ENCODE data around the gene INMT.

The INMT gene

GRCh38 chr7:30729642-30730041 is 22.3 kb upstream of the INMT start:
- DNase-seq = no peak

DNA sequence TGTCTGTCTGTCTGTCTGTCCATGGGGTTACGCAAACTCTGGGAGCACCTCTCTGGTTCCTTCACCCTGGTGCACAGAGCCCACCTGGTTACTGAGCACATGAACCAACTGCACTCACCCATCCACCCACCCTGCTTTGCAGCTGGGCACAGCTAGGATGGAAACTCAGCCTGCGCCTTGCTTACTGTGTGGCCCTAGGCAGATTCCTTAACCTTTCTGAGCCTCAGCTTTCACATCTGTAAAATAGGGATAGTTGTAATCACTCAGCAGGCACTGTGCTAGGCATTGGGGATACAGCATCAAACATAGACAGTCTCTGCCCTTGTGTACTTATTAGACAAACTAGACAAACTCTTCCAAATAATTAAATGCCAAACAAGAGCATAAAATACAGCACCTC is 21.8 kb upstream of the INMT start:
- DNase-seq = no peak

DNA sequence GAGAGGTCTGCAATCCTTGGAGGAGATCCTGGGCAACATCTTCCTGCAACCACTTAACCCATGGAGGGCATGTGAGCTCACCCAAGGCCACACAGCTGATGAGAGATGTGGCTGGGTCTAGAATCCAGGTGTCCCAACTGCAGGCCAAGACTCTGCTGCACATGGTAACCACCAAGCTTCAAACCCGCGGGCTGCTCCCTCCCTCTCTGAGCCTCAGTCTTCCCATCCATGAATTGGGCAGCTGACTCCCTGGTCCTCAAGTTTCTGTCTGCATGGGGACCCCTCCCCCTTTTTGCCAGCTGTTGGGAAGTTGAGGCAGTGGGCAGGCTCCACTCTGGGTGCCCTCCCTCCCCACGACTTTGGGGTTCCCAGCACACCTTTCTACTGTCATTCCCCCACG is 20.9 kb upstream of the INMT start:
- DNase-seq = no peak

DNA sequence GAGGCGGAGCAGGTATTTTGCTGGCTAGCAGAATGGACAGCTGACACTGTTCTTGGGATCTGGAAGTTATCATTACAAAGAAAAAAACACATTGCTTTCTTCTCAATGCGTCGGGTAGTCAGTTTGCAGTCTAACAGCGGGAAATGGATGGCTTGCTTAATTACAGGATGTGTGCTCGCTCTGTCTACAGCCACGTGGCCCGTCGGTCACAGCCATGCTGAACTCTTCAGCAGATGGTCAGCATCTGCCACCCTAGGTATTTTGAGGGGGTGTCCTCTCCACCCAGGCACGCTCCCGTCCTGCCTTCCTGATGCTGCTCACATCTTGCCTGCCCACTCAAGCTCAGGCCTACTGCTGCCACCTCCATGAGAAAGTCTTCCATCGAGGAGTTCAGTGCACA is 20.4 kb upstream of the INMT start:
- peak; percentile 91 for DNase-seq

- no peak for DNase-seq
Observed at GRCh38 chr7:30732606-30733005, 19.3 kb upstream of the INMT start.

DNA sequence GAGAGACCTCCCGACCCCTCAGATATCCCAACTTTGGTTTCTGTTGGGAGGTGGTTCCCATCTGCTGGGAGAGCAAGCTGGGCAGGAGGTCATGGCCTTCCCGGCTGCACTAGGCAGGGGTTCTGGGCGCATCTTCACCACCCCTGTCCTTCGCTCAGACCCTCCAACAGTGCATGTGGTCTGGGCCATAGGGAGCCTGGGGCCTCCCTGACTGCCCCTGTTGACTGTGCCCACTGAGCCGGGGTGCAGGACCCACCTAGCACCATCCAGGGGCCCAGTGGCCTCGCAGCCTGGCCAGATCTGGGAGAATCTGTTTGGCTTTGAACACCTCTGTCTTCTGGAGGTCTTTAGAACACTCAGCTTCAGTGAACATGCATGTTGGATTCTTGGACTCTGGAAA is 18.7 kb upstream of the INMT start:
- DNase-seq = no peak

- no peak for DNase-seq
Observed at GRCh38 chr7:30733691-30734090, 18.2 kb upstream of the INMT start.

- DNase-seq = no peak
Observed at GRCh38 chr7:30734497-30734896, 17.4 kb upstream of the INMT start.

DNA sequence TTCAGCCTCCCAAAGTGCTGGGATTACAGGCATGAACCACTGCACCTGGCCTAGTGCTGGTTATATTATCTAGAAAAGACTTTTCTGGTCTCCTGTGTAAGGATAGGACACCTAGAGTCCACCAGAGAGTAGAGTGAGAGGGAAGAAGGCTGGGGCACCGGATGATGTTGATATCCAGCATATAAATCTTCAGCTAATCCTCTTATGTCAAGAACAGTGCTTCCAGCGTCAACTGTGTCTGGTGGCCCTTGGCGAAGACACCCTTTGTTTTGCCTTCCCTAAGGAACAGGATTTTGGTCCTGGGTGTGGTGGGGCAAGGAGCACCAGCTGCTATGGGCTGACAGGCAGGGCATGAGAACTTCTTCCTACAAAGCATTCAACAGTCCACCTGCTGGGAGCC is 16.3 kb upstream of the INMT start:
- DNase-seq = no peak

- no peak for DNase-seq
Observed at GRCh38 chr7:30736291-30736690, 15.6 kb upstream of the INMT start.

DNA sequence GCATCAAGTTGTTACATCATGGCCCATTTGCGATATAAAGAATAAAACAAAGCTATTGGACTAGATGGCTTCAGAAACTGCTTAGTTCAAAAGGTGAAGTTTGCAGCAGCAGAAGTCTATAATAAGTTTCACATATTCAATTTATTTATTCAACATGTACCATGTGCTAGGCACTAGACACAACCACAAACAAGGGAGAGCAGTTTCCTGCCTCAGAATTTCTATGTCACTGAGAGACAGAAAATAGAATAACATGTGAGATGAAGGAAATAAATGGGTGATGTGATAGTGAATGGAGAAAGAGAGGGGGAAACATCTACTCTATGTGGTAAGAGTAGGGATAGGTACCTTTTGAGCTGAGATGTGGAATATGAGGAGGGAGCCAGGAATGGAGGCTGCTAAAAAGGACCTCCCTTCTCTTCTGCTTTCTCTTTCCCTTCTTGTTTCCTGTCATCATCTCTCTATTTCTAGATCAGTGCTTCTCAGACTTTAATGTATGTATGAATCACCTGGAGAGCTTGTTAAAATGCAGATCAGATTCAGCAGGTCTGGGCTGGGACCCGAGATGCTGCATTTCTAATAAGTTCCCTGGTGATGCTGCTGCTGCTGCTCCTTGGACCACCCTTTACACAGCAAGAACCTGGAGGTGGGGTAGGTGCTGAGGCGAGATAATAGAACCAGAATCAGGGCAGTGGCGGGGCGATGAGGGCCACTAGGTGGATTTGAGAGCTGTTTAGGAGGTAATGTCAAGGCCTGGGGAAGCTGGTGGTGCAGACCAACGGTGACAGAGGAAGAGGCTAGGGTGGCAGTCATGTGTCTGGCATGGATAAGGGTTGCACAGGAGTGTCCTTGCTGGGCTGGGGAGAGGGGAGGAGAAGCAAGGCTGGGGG is 13.7 kb upstream of the INMT start:
- DNase-seq = no peak

- no peak for DNase-seq
Observed at GRCh38 chr7:30739691-30740090, 12.2 kb upstream of the INMT start.

GRCh38 chr7:30740417-30741181 is 11.3 kb upstream of the INMT start:
- peak; percentile 59 for DNase-seq

DNA sequence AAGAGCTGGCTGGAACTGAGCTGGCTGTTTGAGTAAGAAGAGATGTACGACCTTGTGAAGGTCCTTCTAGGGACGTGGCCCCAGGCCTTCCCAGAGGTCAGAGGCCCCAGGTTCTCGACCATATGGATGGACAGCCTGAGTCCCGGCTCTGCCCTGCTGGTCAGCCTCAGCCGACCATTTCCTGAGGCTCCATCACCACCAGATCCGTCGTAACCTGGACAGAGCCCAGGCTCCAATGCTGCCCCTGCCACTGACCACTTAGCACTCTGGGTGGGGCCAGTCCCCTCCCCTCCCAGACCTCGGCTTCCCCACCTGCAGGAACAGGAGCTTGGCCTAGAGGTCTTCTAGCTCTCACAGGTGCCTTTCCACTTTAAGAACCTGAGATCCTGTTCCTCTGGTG is 10.6 kb upstream of the INMT start:
- no peak for DNase-seq

DNA sequence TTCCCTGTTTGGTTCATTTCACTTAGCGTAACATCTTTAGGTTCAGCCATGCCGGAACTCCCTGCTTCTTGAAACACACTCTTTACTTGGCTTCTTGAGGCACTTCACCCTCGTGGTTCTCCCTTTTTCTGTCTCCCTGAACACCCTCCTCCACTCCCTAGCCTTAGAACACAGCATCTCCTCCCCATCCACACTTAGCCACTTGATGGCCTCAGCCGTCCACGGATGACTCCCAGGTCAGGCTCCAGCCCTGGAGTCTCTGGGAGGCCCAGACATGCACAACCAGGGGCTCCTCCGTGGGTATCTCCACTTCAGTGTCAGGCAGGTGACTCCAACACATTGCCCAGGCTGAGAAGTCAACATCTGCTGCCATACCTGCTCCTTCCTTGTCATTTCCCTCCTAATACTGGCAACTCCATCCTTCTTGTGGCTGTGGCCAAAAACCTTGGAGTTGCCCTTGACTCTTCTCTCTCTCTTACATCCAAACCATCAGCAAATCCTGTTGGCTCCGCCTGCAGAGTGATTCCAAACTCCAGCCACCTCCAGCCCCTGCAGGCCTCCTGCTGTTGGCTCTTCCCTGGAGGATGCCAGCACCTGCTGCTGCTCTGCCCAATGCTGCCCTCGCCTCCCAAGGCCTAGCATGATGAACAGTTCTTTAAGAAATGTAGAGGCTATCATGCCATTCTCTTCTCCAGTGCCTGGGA is 8.4 kb upstream of the INMT start:
- DNase-seq = no peak

DNA sequence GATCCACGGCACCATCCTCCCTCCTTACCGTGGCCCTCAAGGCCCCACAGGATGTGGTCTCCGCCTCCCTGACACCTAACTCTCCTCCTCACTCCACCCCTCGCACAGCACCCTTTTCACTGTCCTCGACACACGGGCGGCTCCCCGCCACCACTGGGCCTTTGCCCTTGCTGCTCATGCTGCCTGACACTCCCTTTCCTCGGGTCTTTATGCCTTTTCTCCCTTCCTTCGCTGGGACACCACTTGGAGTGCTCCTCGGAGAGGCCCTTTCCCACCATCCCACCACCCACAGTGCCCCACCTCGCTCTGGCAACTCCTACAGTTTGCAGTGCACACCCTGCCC is 7.9 kb upstream of the INMT start:
- no peak for DNase-seq

DNA sequence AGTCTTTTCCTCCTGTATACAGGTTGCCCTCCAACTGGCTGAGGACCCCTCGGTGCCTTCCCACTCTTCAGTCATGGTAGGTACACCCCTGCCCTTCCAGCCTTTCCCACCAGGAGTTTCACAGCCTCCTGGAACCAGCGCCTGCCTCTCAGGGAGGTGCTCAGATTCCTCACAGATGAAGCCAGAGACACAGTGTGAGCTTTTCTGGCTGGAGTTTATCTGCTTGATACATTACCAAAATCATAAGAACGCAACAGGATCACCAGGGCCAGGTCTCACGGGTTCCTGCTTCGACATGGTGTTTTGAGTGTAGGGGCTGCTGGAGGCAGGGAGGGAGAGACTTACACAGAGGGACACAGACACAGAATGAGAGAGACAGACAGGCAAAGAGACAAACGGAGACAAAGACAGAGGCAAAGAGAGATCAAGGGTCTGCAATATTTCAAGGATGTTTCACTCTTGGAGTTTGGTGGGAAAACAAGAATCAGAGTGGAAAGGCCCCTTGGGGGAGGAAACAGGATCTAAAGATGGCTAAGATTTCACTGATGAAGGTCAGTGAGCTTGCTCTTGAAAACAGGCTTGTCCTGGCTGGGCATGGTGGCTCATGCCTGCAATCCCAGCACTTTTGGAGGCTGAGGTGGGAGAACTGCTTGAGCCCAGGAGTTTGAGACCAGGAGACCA is 6.5 kb upstream of the INMT start:
- no peak for DNase-seq

DNA sequence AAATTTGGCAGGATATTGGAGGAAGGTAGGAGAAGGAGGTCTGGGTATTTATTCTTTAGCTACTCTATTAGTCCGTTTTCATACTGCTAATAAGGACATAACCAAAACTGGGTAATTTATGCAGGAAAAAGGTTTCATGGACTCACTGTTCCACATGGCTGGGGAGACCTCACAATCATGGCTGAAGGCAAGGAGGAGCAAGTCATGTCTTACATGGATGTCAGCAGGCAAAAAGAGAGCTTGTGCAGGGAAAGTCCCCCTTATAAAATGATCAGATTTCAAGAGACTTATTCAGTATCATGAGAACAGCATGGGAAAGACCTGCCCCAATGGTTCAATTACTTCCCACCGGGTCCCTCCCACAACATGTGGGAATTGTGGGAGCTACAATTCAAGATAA is 1.9 kb upstream of the INMT start:
- DNase-seq = no peak

- peak; percentile 100 for DNase-seq
Observed at GRCh38 chr7:30750683-30751650, 968 bp upstream of the INMT start.

DNA sequence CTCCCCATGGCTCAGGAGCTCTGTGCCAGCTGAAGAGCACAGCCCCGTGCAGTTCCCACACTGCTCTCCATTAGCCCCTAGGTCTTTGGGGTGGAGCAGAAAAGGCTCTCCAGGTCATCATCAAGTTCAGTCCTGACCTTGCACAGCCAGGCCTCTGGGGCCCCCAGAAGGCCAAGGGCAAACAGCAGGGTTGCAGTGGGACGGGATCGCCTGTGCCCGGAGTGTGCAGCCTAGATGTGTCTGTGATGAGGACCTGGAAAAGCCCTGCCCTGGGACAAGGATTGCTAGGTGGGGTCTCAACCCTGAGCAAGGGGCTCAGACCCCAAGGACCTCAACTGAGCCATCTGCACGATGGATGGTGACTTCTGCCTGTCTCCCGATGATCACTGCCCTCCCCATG is 549 bp downstream of the INMT start:
- DNase-seq = no peak

DNA sequence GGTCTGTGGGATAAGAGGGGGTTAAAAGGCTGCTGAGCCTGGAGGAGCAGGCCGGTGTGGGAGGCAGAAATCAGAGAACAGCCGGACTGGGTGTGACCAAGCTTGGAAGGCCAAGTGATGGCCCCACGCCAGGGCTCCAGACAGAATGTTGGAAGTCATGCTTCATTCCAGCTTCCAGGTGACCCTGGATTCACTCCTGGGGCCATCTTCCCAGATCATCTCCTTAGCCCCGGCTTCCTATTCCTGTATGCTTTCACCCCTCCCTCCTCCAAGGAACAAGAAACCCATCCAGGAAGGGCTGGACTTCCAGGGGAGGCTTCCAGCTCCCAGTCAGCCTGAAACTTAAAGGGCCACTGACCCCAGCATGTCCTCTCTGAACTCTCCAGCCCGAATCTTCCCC is 1.0 kb downstream of the INMT start:
- peak; percentile 79 for DNase-seq

DNA sequence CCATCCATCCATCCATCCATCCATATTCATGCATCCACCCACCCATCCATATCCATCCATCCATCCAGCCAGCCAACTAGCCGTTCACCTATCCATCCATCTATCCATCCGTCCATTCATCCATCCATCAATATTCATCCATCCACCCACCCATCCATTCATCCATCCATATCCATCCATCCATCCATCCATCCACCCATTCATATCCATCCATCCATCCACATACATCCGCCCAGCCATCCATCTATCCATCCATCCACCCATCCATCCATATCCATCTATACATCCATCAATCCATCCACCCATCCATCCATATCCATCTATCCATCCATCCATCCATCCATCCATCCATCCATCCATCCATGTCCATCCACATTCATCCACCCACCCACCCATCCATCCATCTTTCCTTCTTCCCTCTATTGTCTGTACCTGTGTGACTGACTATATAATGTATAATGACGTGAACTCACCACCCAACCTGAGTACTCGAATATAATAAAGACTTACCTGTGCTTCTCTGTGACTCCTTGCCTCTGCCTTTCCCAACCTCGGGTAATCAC is 2.5 kb downstream of the INMT start:
- DNase-seq = no peak
